NCI-H2081 treated with DMSO at 0.1 percent for 48 hours (cell line): ENCODE results near the gene ARHGAP29.

Source experiments
- DNase-seq: peaks from one replicate; lab custom pipeline; 2025; lab: John Stamatoyannopoulos, UW

The ARHGAP29 gene

GRCh38 chr1:94237291-94238226 lies at the start of gene ARHGAP29:
ARHGAP29 (minus strand) TSS chr1:94237584; CDS start chr1:94231611, 5,973 bp downstream.
- DNase-seq, result no peak

- no peak for DNase-seq
Measured at GRCh38 chr1:94286864-94287437, 49.6 kb upstream of the ARHGAP29 start.

- DNase-seq, result no peak
Measured at GRCh38 chr1:94285031-94285654, 47.8 kb upstream of the ARHGAP29 start.

- no peak for DNase-seq
Measured at GRCh38 chr1:94284476-94284875, 47.1 kb upstream of the ARHGAP29 start.

- no peak for DNase-seq
Measured at GRCh38 chr1:94283462-94283861, 46.1 kb upstream of the ARHGAP29 start.

GRCh38 chr1:94282143-94282711 lies 44.8 kb upstream of the ARHGAP29 start:
- no peak for DNase-seq

- DNase-seq, result no peak
Measured at GRCh38 chr1:94281361-94282142, 44.2 kb upstream of the ARHGAP29 start.

- DNase-seq, result no peak
Measured at GRCh38 chr1:94280541-94280940, 43.2 kb upstream of the ARHGAP29 start.

- DNase-seq, result no peak
Measured at GRCh38 chr1:94279462-94279861, 42.1 kb upstream of the ARHGAP29 start.

- DNase-seq, result no peak
Measured at GRCh38 chr1:94279038-94279437, 41.7 kb upstream of the ARHGAP29 start.

GRCh38 chr1:94276988-94277434 lies 39.6 kb upstream of the ARHGAP29 start:
- DNase-seq, result no peak

- no peak for DNase-seq
Measured at GRCh38 chr1:94275083-94275482, 37.7 kb upstream of the ARHGAP29 start.

GRCh38 chr1:94274561-94274960 lies 37.2 kb upstream of the ARHGAP29 start:
- DNase-seq, result no peak

GRCh38 chr1:94273111-94273510 lies 35.7 kb upstream of the ARHGAP29 start:
- no peak for DNase-seq

- no peak for DNase-seq
Measured at GRCh38 chr1:94272388-94272787, 35.0 kb upstream of the ARHGAP29 start.

GRCh38 chr1:94271373-94271772 lies 34.0 kb upstream of the ARHGAP29 start:
- DNase-seq, result no peak

- DNase-seq, result no peak
Measured at GRCh38 chr1:94270801-94271203, 33.4 kb upstream of the ARHGAP29 start.

GRCh38 chr1:94269921-94270320 lies 32.5 kb upstream of the ARHGAP29 start:
- DNase-seq, result no peak

GRCh38 chr1:94265906-94266305 lies 28.5 kb upstream of the ARHGAP29 start:
- DNase-seq, result no peak

GRCh38 chr1:94265011-94265422 lies 27.6 kb upstream of the ARHGAP29 start:
- DNase-seq, result no peak

- DNase-seq, result no peak
Measured at GRCh38 chr1:94260635-94261387, 23.4 kb upstream of the ARHGAP29 start.
